Gastrocnemius medialis (tissue), 4 donors: ENCODE results near the gene CPLANE2.

Source experiments
- POLR2A ChIP-seq, 2 donors: fragments of 450-650 bp; IDR thresholded peaks; one replicate each; pipeline ENCODE4 v1.6.1; 2017; ENCODE audit warnings: antibody characterized with exemption in 2 of 2, mild to moderate bottlenecking in 2 of 2, moderate library complexity in 2 of 2
- TF ChIP-seq, protein P1 (sequence below), 5 experiments: fragments of 450-650 bp in 3 of 5; fragments of 200-600 bp in 2 of 5; sonication (generic) in 2 of 5; IDR thresholded peaks in 4 of 5; conservative IDR thresholded peaks in 1 of 5; 1 replicate in 4 of 5; 2 replicates in 1 of 5; pipeline ENCODE4 v1.5.1; 2016 to 2019; ENCODE audit warnings: antibody characterized with exemption in 5 of 5, mild to moderate bottlenecking in 3 of 5, moderate library complexity in 3 of 5

DNA sequence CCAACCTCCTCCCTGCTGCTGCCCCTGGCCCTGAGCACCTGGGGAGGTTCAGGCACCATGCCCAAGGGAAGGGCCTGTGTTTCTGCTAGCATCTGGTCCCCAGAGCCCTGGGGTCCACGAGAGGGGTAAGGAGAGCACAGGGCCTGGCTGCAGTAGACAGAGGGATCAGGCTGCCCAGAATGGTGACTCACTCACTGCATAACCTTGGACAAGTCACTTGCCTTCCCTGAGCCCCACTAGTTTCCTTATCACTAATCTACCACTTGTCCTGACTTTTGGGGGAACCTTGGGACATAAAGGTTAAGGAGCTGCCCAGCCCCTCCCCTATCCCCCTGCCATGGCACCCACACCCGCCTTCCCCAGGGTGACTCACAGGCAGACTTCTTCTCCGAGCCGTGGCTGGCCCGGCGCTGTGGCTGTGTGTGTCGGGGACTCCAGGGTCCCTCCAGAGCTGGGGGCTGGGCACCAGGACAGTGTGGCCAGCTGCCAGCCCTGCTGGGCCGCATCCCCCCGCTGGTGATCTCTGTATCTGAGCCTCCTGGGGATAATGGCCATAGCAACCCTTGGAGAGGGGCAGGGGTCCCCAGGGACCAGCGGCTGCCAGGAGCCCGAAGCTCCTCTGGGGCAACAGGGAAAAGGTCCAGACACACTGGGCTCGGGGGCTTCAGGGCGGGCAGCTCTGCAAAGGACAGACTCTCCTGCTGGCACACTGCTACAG, 28.6 kb downstream of the CPLANE2 start:
- no peak for TF ChIP-seq POLR2A (IDR thresholded peaks at IDR 0.05)
- TF ChIP-seq, protein P1, sequence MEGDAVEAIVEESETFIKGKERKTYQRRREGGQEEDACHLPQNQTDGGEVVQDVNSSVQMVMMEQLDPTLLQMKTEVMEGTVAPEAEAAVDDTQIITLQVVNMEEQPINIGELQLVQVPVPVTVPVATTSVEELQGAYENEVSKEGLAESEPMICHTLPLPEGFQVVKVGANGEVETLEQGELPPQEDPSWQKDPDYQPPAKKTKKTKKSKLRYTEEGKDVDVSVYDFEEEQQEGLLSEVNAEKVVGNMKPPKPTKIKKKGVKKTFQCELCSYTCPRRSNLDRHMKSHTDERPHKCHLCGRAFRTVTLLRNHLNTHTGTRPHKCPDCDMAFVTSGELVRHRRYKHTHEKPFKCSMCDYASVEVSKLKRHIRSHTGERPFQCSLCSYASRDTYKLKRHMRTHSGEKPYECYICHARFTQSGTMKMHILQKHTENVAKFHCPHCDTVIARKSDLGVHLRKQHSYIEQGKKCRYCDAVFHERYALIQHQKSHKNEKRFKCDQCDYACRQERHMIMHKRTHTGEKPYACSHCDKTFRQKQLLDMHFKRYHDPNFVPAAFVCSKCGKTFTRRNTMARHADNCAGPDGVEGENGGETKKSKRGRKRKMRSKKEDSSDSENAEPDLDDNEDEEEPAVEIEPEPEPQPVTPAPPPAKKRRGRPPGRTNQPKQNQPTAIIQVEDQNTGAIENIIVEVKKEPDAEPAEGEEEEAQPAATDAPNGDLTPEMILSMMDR (IDR thresholded peaks at IDR 0.05 in 4 of 5, conservative IDR thresholded peaks at IDR 0.05 in 1 of 5), result no peak
